AG09319 (cell line): ENCODE measurements around the gene DDX20.
"Not testable (repeated sequence)": the region's sequence is repeated elsewhere in the genome, so short reads cannot be mapped to it uniquely, and the experiment has no call there.

Experiments
- DNase-seq: peaks from one replicate; pipeline ENCODE4 v3.0.0-alpha.2; 2010; ENCODE audit warnings: low read depth; ENCODE audit errors: extremely low read depth
- TF ChIP-seq, protein P1 (sequence below): IDR thresholded peaks from 2 replicates; pipeline ENCODE4 v1.5.1; 2011; ENCODE audit warnings: low read depth, mild to moderate bottlenecking, inconsistent platforms, low read length, moderate library complexity

Gene DDX20

DNA sequence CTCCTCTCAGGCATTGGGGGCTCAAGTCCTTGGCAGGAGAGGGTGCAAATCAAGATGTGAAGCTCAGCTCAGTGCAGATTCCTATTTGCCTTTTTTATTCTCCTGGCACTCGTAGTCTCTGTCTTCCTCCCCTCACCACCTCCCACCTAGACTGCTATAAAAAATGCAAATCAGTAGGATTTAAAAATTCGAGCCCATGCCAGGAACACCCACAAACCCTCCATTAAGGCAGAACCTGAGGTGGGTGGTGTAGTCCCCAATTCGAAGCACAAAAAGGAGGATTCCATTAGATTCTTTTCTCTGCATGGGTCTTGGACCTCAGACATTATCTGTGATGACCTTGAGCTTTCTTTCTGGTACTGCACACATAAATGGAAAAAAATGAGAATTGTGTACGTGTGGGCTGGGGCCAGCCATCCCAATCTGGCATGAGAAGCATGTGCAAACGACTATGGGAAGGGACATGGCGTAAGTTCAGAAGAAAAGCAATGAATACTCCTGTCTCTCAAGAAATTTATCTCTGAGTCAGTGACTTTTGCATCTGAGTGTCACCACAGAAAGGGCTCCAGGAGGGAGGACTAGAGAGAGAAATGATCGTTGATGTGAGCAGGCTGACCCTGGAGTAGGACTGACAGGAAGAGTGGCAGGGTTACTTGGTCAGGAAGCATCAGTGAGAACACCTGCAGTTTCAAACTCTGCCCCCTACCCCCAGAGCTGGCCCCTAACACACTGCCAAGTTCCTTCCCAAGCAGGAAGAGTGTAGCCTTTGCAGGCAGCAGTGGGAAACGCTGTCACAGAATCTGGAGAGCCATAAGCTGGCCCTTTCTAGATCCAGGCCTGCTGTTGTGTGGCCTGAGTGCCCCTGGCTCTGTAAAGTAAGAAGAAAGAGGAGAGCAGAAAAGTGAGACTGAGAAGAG lies 18.2 kb upstream of the DDX20 start:
- DNase-seq, result no peak

GRCh38 chr1:111738133-111738435 lies 17.6 kb upstream of the DDX20 start:
- TF ChIP-seq, protein P1, sequence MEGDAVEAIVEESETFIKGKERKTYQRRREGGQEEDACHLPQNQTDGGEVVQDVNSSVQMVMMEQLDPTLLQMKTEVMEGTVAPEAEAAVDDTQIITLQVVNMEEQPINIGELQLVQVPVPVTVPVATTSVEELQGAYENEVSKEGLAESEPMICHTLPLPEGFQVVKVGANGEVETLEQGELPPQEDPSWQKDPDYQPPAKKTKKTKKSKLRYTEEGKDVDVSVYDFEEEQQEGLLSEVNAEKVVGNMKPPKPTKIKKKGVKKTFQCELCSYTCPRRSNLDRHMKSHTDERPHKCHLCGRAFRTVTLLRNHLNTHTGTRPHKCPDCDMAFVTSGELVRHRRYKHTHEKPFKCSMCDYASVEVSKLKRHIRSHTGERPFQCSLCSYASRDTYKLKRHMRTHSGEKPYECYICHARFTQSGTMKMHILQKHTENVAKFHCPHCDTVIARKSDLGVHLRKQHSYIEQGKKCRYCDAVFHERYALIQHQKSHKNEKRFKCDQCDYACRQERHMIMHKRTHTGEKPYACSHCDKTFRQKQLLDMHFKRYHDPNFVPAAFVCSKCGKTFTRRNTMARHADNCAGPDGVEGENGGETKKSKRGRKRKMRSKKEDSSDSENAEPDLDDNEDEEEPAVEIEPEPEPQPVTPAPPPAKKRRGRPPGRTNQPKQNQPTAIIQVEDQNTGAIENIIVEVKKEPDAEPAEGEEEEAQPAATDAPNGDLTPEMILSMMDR, result no peak
- no peak for DNase-seq

More for the DNA sequence above, 18.2 kb upstream of the DDX20 start:
- TF ChIP-seq, protein P1, result no peak

GRCh38 chr1:111738436-111739193 lies 17.1 kb upstream of the DDX20 start:
- no peak for DNase-seq
- TF ChIP-seq, protein P1, result no peak

DNA sequence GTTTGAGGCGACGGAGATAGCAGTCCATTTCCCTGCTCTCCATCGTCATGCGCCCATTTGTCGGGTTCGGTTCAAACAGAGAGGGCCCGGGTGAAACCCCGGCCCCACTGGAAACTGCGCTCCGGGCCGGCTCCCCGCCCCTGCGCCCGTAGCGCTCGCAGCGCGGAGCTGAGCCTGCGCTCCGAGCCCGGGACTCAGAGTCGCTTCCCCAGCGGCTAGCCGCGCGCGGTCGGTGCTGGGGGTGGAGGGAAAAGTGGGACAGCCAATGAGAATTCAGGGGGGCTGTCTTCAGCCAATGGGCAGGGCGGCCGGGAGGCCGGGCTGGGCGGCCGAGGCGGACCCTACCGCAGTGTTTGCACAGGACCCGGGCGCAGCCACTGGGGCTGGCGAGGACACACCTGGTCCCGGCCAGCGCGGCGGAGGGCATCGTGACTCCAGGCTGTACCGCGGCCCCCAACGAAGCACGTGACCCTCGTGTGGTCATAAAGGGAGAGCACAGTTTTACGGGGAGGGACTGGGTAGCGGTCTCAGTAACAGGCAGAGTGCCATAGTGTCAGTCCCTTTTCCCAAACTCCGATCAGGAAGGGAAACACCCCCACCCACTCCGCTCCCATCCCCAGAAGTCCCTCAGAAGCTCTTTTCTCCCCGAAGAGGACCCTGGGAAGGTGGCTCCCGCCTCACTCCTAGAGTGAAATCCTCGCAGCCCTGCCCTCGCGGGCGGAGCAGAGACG lies 16.3 kb upstream of the DDX20 start, which contains the start of gene INKA2:
TSS of gene INKA2 (minus strand) at position 202 of the 731 bp plus-strand sequence. CDS start at position 49, 153 bp downstream.
- TF ChIP-seq, protein P1, result no peak; the same call in 1 of the 2 replicates
- peak; percentile 30 for DNase-seq

DNA sequence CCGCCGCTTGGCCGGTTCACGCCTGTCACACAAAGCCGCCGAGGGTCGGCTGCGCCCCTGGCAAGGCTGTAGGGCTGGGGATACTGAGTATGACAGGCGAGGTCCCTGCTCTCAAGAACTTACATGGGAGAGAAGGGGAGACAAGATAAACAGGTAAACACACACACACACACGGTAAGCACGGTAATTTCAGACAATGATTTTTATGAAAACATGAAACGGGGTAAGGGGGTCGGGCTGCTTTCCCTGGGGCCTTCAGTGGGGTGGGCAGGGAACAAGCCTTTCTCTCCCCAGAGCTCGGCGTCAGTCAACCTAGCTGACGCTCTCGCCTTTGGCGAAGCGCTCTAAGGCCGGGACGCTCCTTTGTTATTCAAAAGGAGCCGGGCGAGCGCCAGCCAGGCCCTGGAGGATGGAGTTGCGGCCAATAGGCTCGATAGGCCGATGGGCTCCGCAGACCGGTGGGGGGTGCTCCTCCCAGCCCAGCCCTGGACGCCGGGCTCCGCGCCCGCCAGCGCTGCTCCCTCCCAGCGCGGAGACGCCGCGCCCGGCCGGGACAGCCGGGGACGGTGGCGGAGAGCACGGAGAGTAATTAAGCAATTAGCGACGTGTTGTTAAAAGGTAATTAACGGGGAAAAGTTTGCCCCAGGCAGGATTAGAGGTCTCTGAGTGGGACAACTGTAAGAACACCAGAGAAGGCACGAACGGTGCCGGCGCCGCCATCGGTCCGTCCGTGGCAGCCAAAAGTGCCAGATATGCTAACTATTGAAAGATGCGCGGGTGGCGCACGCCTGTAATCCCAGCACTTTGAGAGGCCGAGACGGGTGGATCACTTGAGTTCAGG lies 15.6 kb upstream of the DDX20 start:
- DNase-seq, result no peak
- TF ChIP-seq, protein P1, result no peak; the same call in 1 of the 2 replicates

- DNase-seq, result not testable (repeated sequence)
These were observed 13.4 kb upstream of the DDX20 start for GRCh38 chr1:111742292-111742691.
